Neural progenitor cell (in vitro differentiated cells): ENCODE measurements around the gene KLK6. TPM values are rescaled to one million over a fixed set of nuclear protein-coding genes. Genes with fewer than 3 reads are reported as not detected.

ENCODE experiments used
- DNase-seq: peaks from one replicate; pipeline ENCODE4 v3.0.0-alpha.2; 2016; ENCODE audit warnings: low spot score
- H2AFZ ChIP-seq: fragments of 200-600 bp; sonication (generic); replicated peaks from 2 replicates; pipeline ENCODE4 v1.6.1; 2016; ENCODE audit warnings: antibody characterized with exemption
- H3F3A ChIP-seq: fragments of 200-600 bp; sonication (generic); 2 replicates; pipeline ENCODE4 v1.6.1; 2016; ENCODE audit warnings: antibody characterized with exemption, low read depth
- H3K27ac ChIP-seq: fragments of 200-600 bp; sonication (generic); 2 replicates; pipeline ENCODE4 v1.5.1; 2016; ENCODE audit warnings: mild to moderate bottlenecking
- H3K27me3 ChIP-seq: fragments of 200-600 bp; sonication (generic); 2 replicates; pipeline ENCODE4 v1.6.1; 2016; ENCODE audit warnings: mild to moderate bottlenecking, moderate library complexity
- H3K36me3 ChIP-seq: fragments of 200-600 bp; sonication (generic); 2 replicates; pipeline ENCODE4 v1.5.1; 2016
- H3K4me1 ChIP-seq: fragments of 200-600 bp; sonication (generic); 2 replicates; pipeline ENCODE4 v1.6.1; 2016; ENCODE audit warnings: mixed run types
- H3K4me2 ChIP-seq: fragments of 200-600 bp; sonication (generic); 2 replicates; pipeline ENCODE4 v1.6.1; 2016
- H3K4me3 ChIP-seq: fragments of 200-600 bp; sonication (generic); 2 replicates; pipeline ENCODE4 v1.5.1; 2016
- H3K79me2 ChIP-seq: fragments of 200-600 bp; sonication (generic); 2 replicates; pipeline ENCODE4 v1.6.1; 2016; ENCODE audit warnings: low read depth
- H3K9ac ChIP-seq: fragments of 200-600 bp; sonication (generic); 2 replicates; pipeline ENCODE4 v1.6.1; 2016
- H3K9me3 ChIP-seq: fragments of 200-600 bp; sonication (generic); 2 replicates; pipeline ENCODE4 v1.5.1; 2016; ENCODE audit warnings: low read depth
- H4K20me1 ChIP-seq: fragments of 200-600 bp; sonication (generic); 2 replicates; pipeline ENCODE4 v1.6.1; 2016; ENCODE audit warnings: low read depth
- H3K27ac Mint-ChIP-seq: 3 replicates; pipeline ENCODE4 v1.8.0; 2021; ENCODE audit warnings: mixed read lengths
- H3K27me3 Mint-ChIP-seq: 2 replicates; pipeline ENCODE4 v1.8.0; 2022; ENCODE audit warnings: low read depth, mild to moderate bottlenecking, inconsistent platforms, moderate library complexity, mixed read lengths; ENCODE audit not compliant: insufficient read depth
- H3K36me3 Mint-ChIP-seq: 3 replicates; pipeline ENCODE4 v1.8.0; 2021; ENCODE audit warnings: mixed read lengths
- H3K4me1 Mint-ChIP-seq: 3 replicates; pipeline ENCODE4 v1.8.0; 2021; ENCODE audit warnings: mixed read lengths
- H3K4me3 Mint-ChIP-seq: 3 replicates; pipeline ENCODE4 v1.8.0; 2021; ENCODE audit warnings: mild to moderate bottlenecking, moderate library complexity, mixed read lengths
- H3K9me3 Mint-ChIP-seq: 3 replicates; pipeline ENCODE4 v1.8.0; 2020; ENCODE audit warnings: mixed read lengths
- EZH2 ChIP-seq: fragments of 200-600 bp; sonication (generic); IDR thresholded peaks from 2 replicates; pipeline ENCODE4 v1.6.1; 2017; ENCODE audit warnings: antibody characterized with exemption, mild to moderate bottlenecking, moderate library complexity
- EZH2phosphoT487 ChIP-seq: fragments of 200-600 bp; sonication (generic); IDR thresholded peaks from 2 replicates; pipeline ENCODE4 v1.6.1; 2017; ENCODE audit warnings: antibody characterized with exemption
- total RNA-seq: library from RNA; depleted of rRNA; stranded (reverse); fragments of >200 nt; gene quantifications from 2 replicates; pipeline ENCODE4 v1.2.3, GENCODE V29; 2015; ENCODE audit warnings: low replicate concordance
- TF ChIP-seq, protein P1 (sequence below): fragments of 200-600 bp; sonication (generic); IDR thresholded peaks from 2 replicates; pipeline ENCODE4 v1.5.1; 2017; ENCODE audit warnings: antibody characterized with exemption, mild to moderate bottlenecking

Gene KLK6
- total RNA-seq, 1 donor from 2014 or later = not detected

DNA sequence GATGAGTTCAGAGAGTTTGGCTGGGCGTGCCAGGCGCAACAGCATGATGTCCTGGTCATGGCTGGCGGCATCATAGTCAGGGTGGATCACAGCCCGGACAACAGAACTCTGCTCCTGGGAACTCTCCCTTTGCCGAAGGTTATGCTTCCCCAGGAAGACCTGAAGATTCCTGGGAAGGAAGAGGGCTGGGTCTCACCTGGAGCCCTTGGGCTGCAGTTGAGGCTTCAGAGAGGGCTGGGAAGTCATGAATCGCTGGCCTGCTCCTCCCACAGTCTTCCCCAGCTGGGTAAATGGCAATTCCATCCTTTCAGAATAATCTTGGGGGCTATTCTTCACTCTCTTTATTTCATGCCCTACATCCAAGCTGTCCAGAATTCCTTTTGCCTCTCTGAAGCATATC, 6.0 kb downstream of the KLK6 start:
- no peak overlapping the region for H3K4me2 ChIP-seq
- Mint-ChIP-seq H3K27me3 (peaks cover 13% of the 10 kb centered on the region), H3K4me3 (no peak overlapping the region), H3K27ac (no peak overlapping the region), H3K4me1 (no peaks in the 10 kb centered on the region), H3K9me3 (peaks cover 1% of the 10 kb centered on the region), H3K36me3 (no peaks in the 10 kb centered on the region)
- H2AFZ ChIP-seq = no peak overlapping the region
- TF ChIP-seq EZH2phosphoT487 (no peak), EZH2 (no peak)
- TF ChIP-seq, protein P1, sequence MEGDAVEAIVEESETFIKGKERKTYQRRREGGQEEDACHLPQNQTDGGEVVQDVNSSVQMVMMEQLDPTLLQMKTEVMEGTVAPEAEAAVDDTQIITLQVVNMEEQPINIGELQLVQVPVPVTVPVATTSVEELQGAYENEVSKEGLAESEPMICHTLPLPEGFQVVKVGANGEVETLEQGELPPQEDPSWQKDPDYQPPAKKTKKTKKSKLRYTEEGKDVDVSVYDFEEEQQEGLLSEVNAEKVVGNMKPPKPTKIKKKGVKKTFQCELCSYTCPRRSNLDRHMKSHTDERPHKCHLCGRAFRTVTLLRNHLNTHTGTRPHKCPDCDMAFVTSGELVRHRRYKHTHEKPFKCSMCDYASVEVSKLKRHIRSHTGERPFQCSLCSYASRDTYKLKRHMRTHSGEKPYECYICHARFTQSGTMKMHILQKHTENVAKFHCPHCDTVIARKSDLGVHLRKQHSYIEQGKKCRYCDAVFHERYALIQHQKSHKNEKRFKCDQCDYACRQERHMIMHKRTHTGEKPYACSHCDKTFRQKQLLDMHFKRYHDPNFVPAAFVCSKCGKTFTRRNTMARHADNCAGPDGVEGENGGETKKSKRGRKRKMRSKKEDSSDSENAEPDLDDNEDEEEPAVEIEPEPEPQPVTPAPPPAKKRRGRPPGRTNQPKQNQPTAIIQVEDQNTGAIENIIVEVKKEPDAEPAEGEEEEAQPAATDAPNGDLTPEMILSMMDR = no peak
- no peaks in the 10 kb centered on the region for H3K36me3 ChIP-seq
- H3K79me2 ChIP-seq = no peaks in the 10 kb centered on the region
- no peaks in the 10 kb centered on the region for H3F3A ChIP-seq
- H3K4me1 ChIP-seq = no peaks in the 10 kb centered on the region
- DNase-seq = no peak
- no peak overlapping the region for H3K9ac ChIP-seq
- no peaks in the 10 kb centered on the region for H3K27me3 ChIP-seq
- H3K27ac ChIP-seq = no peak overlapping the region
- no peaks in the 10 kb centered on the region for H3K9me3 ChIP-seq
- H4K20me1 ChIP-seq = no peaks in the 10 kb centered on the region
- H3K4me3 ChIP-seq = no peak overlapping the region

DNA sequence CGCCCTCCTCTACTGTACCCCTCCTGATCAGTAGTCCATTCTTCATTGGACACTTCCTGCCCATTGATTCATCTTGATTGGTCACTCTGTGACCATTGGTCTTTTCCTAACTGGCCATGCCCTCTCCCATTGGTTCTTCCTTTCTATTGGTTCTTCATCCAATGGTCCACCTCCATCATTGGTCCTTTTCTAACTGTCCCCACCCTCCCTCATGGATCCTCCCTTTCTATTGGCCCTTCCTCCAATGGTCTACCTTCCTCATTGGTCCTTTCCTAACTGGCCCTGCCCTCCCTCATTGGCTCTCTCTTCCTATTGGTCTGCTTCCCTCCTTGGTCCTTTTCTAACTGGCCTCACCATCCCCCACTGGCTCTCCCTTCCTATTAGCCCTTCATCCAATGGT, 7.1 kb downstream of the KLK6 start:
- no peaks in the 10 kb centered on the region for H3K4me1 ChIP-seq
- H3K4me3 ChIP-seq = no peak overlapping the region
- no peak overlapping the region for H3K4me2 ChIP-seq
- peaks cover 1% of the 10 kb centered on the region for H3K9me3 Mint-ChIP-seq
- H3K27ac ChIP-seq = no peak overlapping the region
- no peaks in the 10 kb centered on the region for H4K20me1 ChIP-seq
- no peak overlapping the region for H2AFZ ChIP-seq
- H3K4me3 Mint-ChIP-seq = no peak overlapping the region
- TF ChIP-seq, protein P1 = no peak
- TF ChIP-seq EZH2phosphoT487 (no peak), EZH2 (no peak)
- no peaks in the 10 kb centered on the region for H3K36me3 ChIP-seq
- H3K9ac ChIP-seq = no peak overlapping the region
- H3K4me1 Mint-ChIP-seq = no peaks in the 10 kb centered on the region
- no peak for DNase-seq
- H3K27me3 Mint-ChIP-seq = peaks cover 13% of the 10 kb centered on the region
- no peaks in the 10 kb centered on the region for H3F3A ChIP-seq
- H3K79me2 ChIP-seq = no peaks in the 10 kb centered on the region
- no peaks in the 10 kb centered on the region for H3K27me3 ChIP-seq
- H3K9me3 ChIP-seq = no peaks in the 10 kb centered on the region
- no peak overlapping the region for H3K27ac Mint-ChIP-seq
- no peaks in the 10 kb centered on the region for H3K36me3 Mint-ChIP-seq

DNA sequence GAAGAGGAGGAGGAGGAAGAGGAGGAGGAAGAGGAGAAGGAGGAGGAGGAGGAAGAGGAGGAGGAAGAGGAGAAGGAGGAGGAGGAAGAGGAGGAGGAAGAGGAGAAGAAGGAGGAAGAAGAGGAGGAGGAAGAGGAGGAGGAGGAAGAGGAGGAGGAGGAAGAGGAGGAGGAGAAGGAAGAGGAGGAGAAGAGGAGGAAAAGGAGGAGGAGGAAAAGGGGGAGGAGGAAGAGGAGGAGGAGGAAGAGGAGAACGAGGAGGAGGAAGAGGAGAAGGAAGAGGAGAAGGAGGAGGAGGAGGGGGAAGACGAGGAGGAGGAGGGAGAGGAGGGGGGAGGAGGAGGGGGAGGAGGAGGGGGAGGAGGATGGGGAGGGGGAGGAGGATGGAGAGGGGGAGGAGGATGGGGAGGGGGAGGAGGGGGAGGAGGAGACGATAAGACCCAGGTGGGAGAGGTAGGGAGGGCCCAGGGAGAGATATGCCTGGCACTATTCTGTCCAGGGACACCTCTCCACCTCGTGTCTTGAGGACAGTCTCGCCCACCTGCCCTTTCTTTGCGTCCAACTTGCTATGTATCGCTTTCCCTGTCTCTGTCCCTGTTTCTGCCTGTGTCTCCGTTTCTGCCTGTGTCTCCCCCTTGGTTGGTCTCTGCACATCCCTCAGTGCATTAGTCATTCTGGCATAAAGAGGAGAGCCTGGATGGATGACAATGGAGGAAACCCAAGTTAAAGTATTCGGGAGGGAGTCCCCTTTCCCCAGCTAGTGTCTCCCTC, 9.5 kb downstream of the KLK6 start:
- H4K20me1 ChIP-seq = no peaks in the 10 kb centered on the region
- no peak for DNase-seq
- Mint-ChIP-seq H3K27me3 (peaks cover 10% of the 10 kb centered on the region), H3K27ac (no peak overlapping the region), H3K36me3 (no peaks in the 10 kb centered on the region), H3K9me3 (peaks cover 1% of the 10 kb centered on the region), H3K4me3 (no peak overlapping the region), H3K4me1 (no peaks in the 10 kb centered on the region)
- no peak overlapping the region for H3K9ac ChIP-seq
- H3K36me3 ChIP-seq = no peaks in the 10 kb centered on the region
- H3K9me3 ChIP-seq = no peaks in the 10 kb centered on the region
- no peaks in the 10 kb centered on the region for H3K27me3 ChIP-seq
- H3K4me3 ChIP-seq = no peak overlapping the region
- H2AFZ ChIP-seq = no peak overlapping the region
- TF ChIP-seq EZH2 (no peak), EZH2phosphoT487 (no peak)
- TF ChIP-seq, protein P1 = no peak
- no peak overlapping the region for H3K4me2 ChIP-seq
- H3K79me2 ChIP-seq = no peaks in the 10 kb centered on the region
- no peak overlapping the region for H3K27ac ChIP-seq
- no peaks in the 10 kb centered on the region for H3K4me1 ChIP-seq
- H3F3A ChIP-seq = no peaks in the 10 kb centered on the region
